OCI-LY7 (cell line): ENCODE results near the gene GTF2IRD1. TPM values are rescaled to one million over a fixed set of nuclear protein-coding genes. Genes with fewer than 3 reads are reported as not detected.
"Not testable (repeated sequence)": the region's sequence is repeated elsewhere in the genome, so short reads cannot be mapped to it uniquely, and the experiment has no call there.

ENCODE experiments used
- BruUV-seq: library from RNA; stranded (reverse); fragments of 400-500 nt; replicated peaks from 2 replicates; lab custom pipeline; 2021; lab: Mats Ljungman, UMichigan
- CTCF ChIA-PET: fragments of 300-600 bp; sonication (Branson Sonifier 250); formaldehyde crosslinking; loops from one replicate; lab custom pipeline; 2022; ENCODE audit warnings: antibody characterized with exemption; ENCODE audit not compliant: unreplicated experiment; lab: Charles Lee
- POLR2A ChIA-PET: fragments of 300-600 bp; sonication (Branson Sonifier 250); formaldehyde crosslinking; loops from one replicate; lab custom pipeline; 2022; ENCODE audit warnings: antibody characterized with exemption; lab: Charles Lee
- DNase-seq: peaks from one replicate; pipeline ENCODE4 v3.0.0-alpha.2; 2015; ENCODE audit warnings: low spot score
- H2AFZ ChIP-seq: fragments of 200-600 bp; sonication (generic), shearing (Covaris generic); 2 replicates; pipeline ENCODE4 v1.6.1; 2014; ENCODE audit warnings: mild to moderate bottlenecking, antibody characterized with exemption, low read length, moderate library complexity
- H3K27ac ChIP-seq: fragments of 200-600 bp; sonication (generic); 2 replicates; pipeline ENCODE4 v1.5.1; 2014; ENCODE audit warnings: mixed run types, low read depth, mild to moderate bottlenecking, moderate library complexity, low read length, inconsistent platforms; ENCODE audit not compliant: poor library complexity, severe bottlenecking
- H3K36me3 ChIP-seq: fragments of 200-600 bp; sonication (generic); 2 replicates; pipeline ENCODE4 v1.6.1; 2014; ENCODE audit warnings: mild to moderate bottlenecking, antibody characterized with exemption, low read length, moderate library complexity, mixed read lengths; ENCODE audit not compliant: insufficient read depth
- H3K4me1 ChIP-seq: fragments of 200-600 bp; sonication (generic); 2 replicates; pipeline ENCODE4 v1.5.1; 2014; ENCODE audit warnings: mild to moderate bottlenecking, low read length; ENCODE audit not compliant: insufficient read depth, poor library complexity, severe bottlenecking
- H3K4me2 ChIP-seq: fragments of 200-600 bp; sonication (generic); 2 replicates; pipeline ENCODE4 v1.6.1; 2014; ENCODE audit warnings: mild to moderate bottlenecking, low read length
- H3K4me3 ChIP-seq: fragments of 200-600 bp; sonication (generic); 2 replicates; pipeline ENCODE4 v1.5.1; 2014; ENCODE audit warnings: mild to moderate bottlenecking, low read depth, low read length; ENCODE audit not compliant: poor library complexity, severe bottlenecking
- H3K79me2 ChIP-seq: fragments of 200-600 bp; sonication (generic); 2 replicates; pipeline ENCODE4 v1.6.1; 2016; ENCODE audit warnings: low read depth, mild to moderate bottlenecking, low read length, moderate library complexity, mixed read lengths; ENCODE audit not compliant: insufficient read depth
- H3K9me2 ChIP-seq: fragments of 200-600 bp; sonication (generic); 2 replicates; pipeline ENCODE4 v1.6.1; 2016; ENCODE audit warnings: mild to moderate bottlenecking, low read length, mixed read lengths; ENCODE audit not compliant: insufficient read depth
- H3K9me3 ChIP-seq: fragments of 200-600 bp; sonication (generic); 2 replicates; pipeline ENCODE4 v1.6.1; 2014; ENCODE audit warnings: mild to moderate bottlenecking, mixed run types, low read length, mixed read lengths
- H4K20me1 ChIP-seq: fragments of 200-600 bp; sonication (generic); 2 replicates; pipeline ENCODE4 v1.6.1; 2014; ENCODE audit warnings: mild to moderate bottlenecking, antibody characterized with exemption, low read length, moderate library complexity, mixed read lengths; ENCODE audit not compliant: insufficient read depth
- EZH2phosphoT487 ChIP-seq: fragments of 200-600 bp; sonication (generic); IDR thresholded peaks from 2 replicates; pipeline ENCODE4 v1.6.1; 2018; ENCODE audit warnings: low read depth, borderline replicate concordance, mild to moderate bottlenecking, mixed run types, antibody characterized with exemption, low read length, moderate library complexity, mixed read lengths
- intact Hi-C: fragments of 100-400 bp; cut with micrococcal nuclease; formaldehyde crosslinking; loops from one replicate; pipeline ENCODE4 v1.10.0; 2022; ENCODE audit not compliant: unreplicated experiment
- total RNA-seq, 2 experiments: library from RNA; depleted of rRNA in 1 of 2; stranded (reverse); fragments of >200 nt in 1 of 2; shearing (Covaris generic) in 1 of 2; gene quantifications; 2 replicates each; pipeline ENCODE4 v1.2.3, GENCODE V29; 2014 to 2022
- TF ChIP-seq, protein P1 (sequence below): fragments of 200-600 bp; sonication (generic); conservative IDR thresholded peaks from 2 replicates; pipeline ENCODE4 v1.5.1; 2014; ENCODE audit warnings: mild to moderate bottlenecking, antibody characterized with exemption, low read length, moderate library complexity, mixed read lengths

The GTF2IRD1 gene
- total RNA-seq, 2 experiments from 2014 or later: 4.4 to 34.3 TPM

DNA sequence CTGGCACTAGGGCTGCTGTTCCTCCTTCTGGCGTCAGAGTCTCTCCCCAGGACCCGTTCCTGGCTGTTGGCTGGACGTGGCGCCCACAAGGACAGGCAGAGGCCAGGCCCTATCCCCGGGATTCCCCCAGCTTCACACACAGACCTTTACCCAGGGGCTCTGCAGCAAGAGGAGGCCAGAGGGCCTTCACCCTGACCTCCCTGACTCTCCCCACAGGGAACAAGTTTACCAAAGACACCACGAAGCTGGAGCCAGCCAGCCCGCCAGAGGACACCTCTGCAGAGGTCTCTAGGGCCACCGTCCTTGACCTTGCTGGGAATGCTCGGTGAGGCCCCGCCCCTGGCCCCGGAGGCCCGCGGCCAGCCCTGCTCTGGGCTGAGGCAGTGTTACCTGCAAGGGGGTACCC is 82.2 kb downstream of the GTF2IRD1 start:
- Histone ChIP-seq H3K79me2 (no peaks in the 10 kb centered on the region), H3K36me3 (no peaks in the 10 kb centered on the region), H3K4me3 (no peak overlapping the region), H3K9me2 (no peaks in the 10 kb centered on the region), H4K20me1 (no peaks in the 10 kb centered on the region), H3K9me3 (no peaks in the 10 kb centered on the region), H2AFZ (no peak overlapping the region), H3K4me1 (no peaks in the 10 kb centered on the region), H3K4me2 (no peak overlapping the region), H3K27ac (no peak overlapping the region)
- DNase-seq: no peak
- ChIA-PET CTCF (no interaction called here), POLR2A (no interaction called here)
- TF ChIP-seq EZH2phosphoT487: no peak
- TF ChIP-seq, protein P1, sequence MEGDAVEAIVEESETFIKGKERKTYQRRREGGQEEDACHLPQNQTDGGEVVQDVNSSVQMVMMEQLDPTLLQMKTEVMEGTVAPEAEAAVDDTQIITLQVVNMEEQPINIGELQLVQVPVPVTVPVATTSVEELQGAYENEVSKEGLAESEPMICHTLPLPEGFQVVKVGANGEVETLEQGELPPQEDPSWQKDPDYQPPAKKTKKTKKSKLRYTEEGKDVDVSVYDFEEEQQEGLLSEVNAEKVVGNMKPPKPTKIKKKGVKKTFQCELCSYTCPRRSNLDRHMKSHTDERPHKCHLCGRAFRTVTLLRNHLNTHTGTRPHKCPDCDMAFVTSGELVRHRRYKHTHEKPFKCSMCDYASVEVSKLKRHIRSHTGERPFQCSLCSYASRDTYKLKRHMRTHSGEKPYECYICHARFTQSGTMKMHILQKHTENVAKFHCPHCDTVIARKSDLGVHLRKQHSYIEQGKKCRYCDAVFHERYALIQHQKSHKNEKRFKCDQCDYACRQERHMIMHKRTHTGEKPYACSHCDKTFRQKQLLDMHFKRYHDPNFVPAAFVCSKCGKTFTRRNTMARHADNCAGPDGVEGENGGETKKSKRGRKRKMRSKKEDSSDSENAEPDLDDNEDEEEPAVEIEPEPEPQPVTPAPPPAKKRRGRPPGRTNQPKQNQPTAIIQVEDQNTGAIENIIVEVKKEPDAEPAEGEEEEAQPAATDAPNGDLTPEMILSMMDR: no peak
- intact Hi-C loops: no loop called here
- no TSS peak for BruUV-seq

DNA sequence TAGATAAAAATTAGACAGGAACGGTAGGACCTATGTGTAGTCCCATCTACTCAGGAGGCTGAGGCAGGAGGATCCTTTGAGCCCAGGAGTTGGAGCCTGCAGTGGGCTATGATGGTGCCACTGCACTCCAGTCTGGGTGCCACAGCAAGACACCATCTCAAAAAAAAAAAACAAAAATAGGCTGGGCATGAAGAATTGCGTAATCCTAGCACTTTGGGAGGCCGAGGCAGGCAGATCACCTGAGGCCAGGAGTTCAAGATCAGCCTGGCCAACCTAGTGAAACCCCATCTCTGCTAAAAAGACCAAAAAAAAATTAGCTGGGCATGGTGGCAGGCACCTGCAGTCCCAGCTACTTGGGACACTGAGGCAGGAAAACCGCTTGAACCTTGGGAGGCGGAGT is 88.2 kb downstream of the GTF2IRD1 start:
- H3K79me2 ChIP-seq, intact Hi-C loops, BruUV-seq, H3K9me3 ChIP-seq, H3K4me3 ChIP-seq, H4K20me1 ChIP-seq, H3K36me3 ChIP-seq, H3K9me2 ChIP-seq, H2AFZ ChIP-seq, H3K4me2 ChIP-seq, CTCF ChIA-PET, H3K27ac ChIP-seq, DNase-seq, H3K4me1 ChIP-seq: not testable (repeated sequence)
- POLR2A ChIA-PET: interaction anchor here (0.7 kb wide), 1 partner anchor 213 kb away, joined by 3 read pairs; no protein-coding TSS in a partner anchor

DNA sequence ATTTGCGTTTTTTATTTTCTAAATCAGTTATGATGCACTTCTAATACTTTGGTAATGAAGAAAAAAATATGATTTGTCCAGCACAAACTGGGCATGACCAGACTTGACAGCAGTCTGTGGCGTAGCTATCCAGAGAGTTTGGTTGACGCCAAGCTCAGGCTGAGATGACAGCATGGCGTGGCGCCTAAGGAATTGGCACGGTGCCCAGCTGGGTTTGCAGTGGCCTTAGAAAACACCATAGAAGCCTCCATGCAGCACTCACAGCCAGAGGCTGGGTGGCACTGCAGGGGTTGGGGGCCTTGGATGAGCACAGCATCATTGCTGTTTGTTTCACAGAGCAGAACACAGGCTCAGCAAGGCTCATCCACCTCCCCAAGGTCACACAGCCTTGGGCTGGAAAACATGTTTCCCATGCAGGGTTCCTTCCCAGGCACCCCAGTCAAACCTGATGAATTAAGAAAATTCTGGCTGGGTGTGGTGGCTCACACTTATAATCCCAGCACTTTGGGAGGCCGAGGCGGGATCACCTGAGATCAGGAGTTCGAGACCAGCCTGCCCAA is 88.9 kb downstream of the GTF2IRD1 start:
- no peaks in the 10 kb centered on the region for H3K9me3 ChIP-seq
- H2AFZ ChIP-seq: no peak overlapping the region
- H3K4me3 ChIP-seq: no peak overlapping the region
- H3K79me2 ChIP-seq: no peaks in the 10 kb centered on the region
- no peaks in the 10 kb centered on the region for H3K4me1 ChIP-seq
- ChIA-PET POLR2A (no interaction called here), CTCF (no interaction called here)
- DNase-seq: no peak
- peaks cover 5% of the 10 kb centered on the region; the same call in 1 of the 2 replicates for H3K36me3 ChIP-seq
- intact Hi-C loops: no loop called here
- no TSS peak for BruUV-seq
- H3K9me2 ChIP-seq: no peaks in the 10 kb centered on the region
- no peaks in the 10 kb centered on the region for H4K20me1 ChIP-seq
- no peak overlapping the region for H3K27ac ChIP-seq
- no peak overlapping the region for H3K4me2 ChIP-seq
- no peak for TF ChIP-seq EZH2phosphoT487
- TF ChIP-seq, protein P1: no peak
